T-cell (primary cell): Measurements from ENCODE around the gene ERVW-1. TPM values are rescaled to one million over a fixed set of nuclear protein-coding genes. Genes with fewer than 3 reads are reported as not detected.

Source experiments
- ATAC-seq, 4 experiments: fragments of 200-7000 bp in 3 of 4; fragments of 150-1000 bp in 1 of 4; cut with Tn5 transposase; replicated peaks in 1 of 4; 1 replicate in 3 of 4; 2 replicates in 1 of 4; pipeline ENCODE4 v1.10.0; 2021; ENCODE audit warnings: moderate library complexity in 3 of 4, mild to moderate bottlenecking in 2 of 4, moderate number of reproducible peaks in 1 of 4
- CTCF ChIA-PET, 2 donors: fragments of 300-600 bp; sonication (Branson Sonifier 250); formaldehyde crosslinking; loops; one replicate each; lab custom pipeline; 2022; ENCODE audit warnings: antibody characterized with exemption in 2 of 2; lab: Charles Lee
- POLR2A ChIA-PET, 2 donors: fragments of 300-600 bp; sonication (Branson Sonifier 250); formaldehyde crosslinking; loops; one replicate each; lab custom pipeline; 2022; ENCODE audit warnings: antibody characterized with exemption in 2 of 2; lab: Charles Lee
- DNase-seq, 35 experiments: peaks; one replicate each; pipeline versions ENCODE4 v3.0.0 to v3.0.0-alpha.2; 2013 to 2023
- H3K27ac ChIP-seq: one replicate; pipeline ENCODE4 v1.5.1; 2013; ENCODE audit warnings: low read length
- H3K27me3 ChIP-seq, 2 experiments: replicated peaks in 1 of 2; 1 replicate in 1 of 2; 2 replicates in 1 of 2; pipeline versions ENCODE4 v1.6.1 to v1.7.0; 2013; ENCODE audit warnings: low read length in 1 of 2, mixed read lengths in 1 of 2; ENCODE audit not compliant: control insufficient read depth in 2 of 2, insufficient read depth in 2 of 2; ENCODE audit errors: extremely low read depth in 1 of 2
- H3K36me3 ChIP-seq, 2 donors: 1 replicate in 1 of 2; 2 replicates in 1 of 2; pipeline versions ENCODE4 v1.6.1 to v1.7.0; 2013; ENCODE audit warnings: low read length in 1 of 2; ENCODE audit not compliant: control insufficient read depth in 2 of 2, insufficient read depth in 1 of 2; ENCODE audit errors: extremely low read depth in 1 of 2
- H3K4me1 ChIP-seq, 2 experiments: 1 replicate in 1 of 2; 2 replicates in 1 of 2; pipeline versions ENCODE4 v1.6.1 to v1.7.0; 2013; ENCODE audit warnings: low read length in 2 of 2, mixed read lengths in 1 of 2; ENCODE audit not compliant: insufficient read depth in 2 of 2, control insufficient read depth in 1 of 2; ENCODE audit errors: extremely low read depth in 1 of 2
- H3K4me3 ChIP-seq, 2 donors: 1 replicate in 1 of 2; 2 replicates in 1 of 2; pipeline versions ENCODE4 v1.5.1 to v1.7.0; 2013; ENCODE audit warnings: mild to moderate bottlenecking in 2 of 2, low read length in 1 of 2, moderate library complexity in 1 of 2; ENCODE audit not compliant: control insufficient read depth in 1 of 2; ENCODE audit errors: extremely low read depth in 1 of 2
- H3K9me3 ChIP-seq: 2 replicates; pipeline ENCODE4 v1.7.0; 2013
- H3K27ac Mint-ChIP-seq, 2 donors: one replicate each; pipeline ENCODE4 v1.8.0; 2020 to 2021; ENCODE audit warnings: mild to moderate bottlenecking in 2 of 2, mixed read lengths in 2 of 2
- H3K27me3 Mint-ChIP-seq, 2 donors: one replicate each; pipeline ENCODE4 v1.8.0; 2021 to 2022; ENCODE audit warnings: mixed read lengths in 2 of 2
- H3K36me3 Mint-ChIP-seq: one replicate; pipeline ENCODE4 v1.8.0; 2021; ENCODE audit warnings: mixed read lengths
- H3K4me1 Mint-ChIP-seq, 3 donors: one replicate each; pipeline ENCODE4 v1.8.0; 2020 to 2022; ENCODE audit warnings: mixed read lengths in 3 of 3, mild to moderate bottlenecking in 1 of 3
- H3K4me3 Mint-ChIP-seq, 3 donors: one replicate each; pipeline ENCODE4 v1.8.0; 2020 to 2022; ENCODE audit warnings: mild to moderate bottlenecking in 3 of 3, mixed read lengths in 3 of 3, moderate library complexity in 3 of 3
- H3K9me3 Mint-ChIP-seq, 3 donors: one replicate each; pipeline ENCODE4 v1.8.0; 2020 to 2022; ENCODE audit warnings: mixed read lengths in 3 of 3
- WGBS: methylation state at CpG from one replicate; pipeline ENCODE4 v1.1.5; 2013; ENCODE audit warnings: missing lambda C conversion rate; ENCODE audit not compliant: insufficient coverage; 5-methylcytosine and 5-hydroxymethylcytosine counted together
- total RNA-seq, 35 experiments: library from RNA in 6 of 35; stranded (reverse) in 6 of 35; fragments of 120-200 nt in 1 of 35; gene quantifications; one replicate each; pipeline versions ENCODE4 v1.2.1 to v1.2.4 and lab custom pipeline; 2013 to 2026

Gene ERVW-1
- total RNA-seq, 5 donors from 2014 or later (not counting 1 experiment from before 2014, with no cell fraction given) = 0.16 TPM; not detected in 4

DNA sequence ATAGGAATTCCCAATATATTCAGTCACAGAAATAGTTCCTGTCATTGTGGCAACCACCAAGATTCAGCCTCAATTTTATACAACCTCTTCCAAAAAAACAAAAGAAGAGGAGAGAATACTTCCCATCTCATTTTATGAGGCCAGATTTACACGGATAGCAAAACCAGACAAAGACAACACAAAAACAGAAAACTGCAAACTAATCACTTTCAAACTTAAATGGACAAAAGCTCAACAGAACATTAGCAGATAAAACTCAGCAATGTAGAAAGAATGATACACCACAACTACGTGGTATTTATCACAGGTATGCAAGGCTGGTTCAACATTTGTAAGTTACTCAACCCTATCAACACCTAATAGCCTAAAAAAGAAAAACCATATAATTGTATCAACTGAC lies 28.6 kb upstream of the ERVW-1 start:
- H3K4me3 ChIP-seq = no peak overlapping the region
- DNase-seq (no peak), ATAC-seq (no peak)
- Mint-ChIP-seq H3K4me3 (no peak overlapping the region), H3K36me3 (peaks cover 48% of the 10 kb centered on the region), H3K4me1 (peaks cover 0 to 6% (median 4%) of the 10 kb centered on the region in 3 donors), H3K27ac (no peak overlapping the region), H3K9me3 (no peaks in the 10 kb centered on the region), H3K27me3 (no peaks in the 10 kb centered on the region)
- no CpG with 5 or more reads among the region's 2 CpGs for WGBS
- H3K27ac ChIP-seq = no peak overlapping the region
- H3K9me3 ChIP-seq = no peaks in the 10 kb centered on the region
- H3K36me3 ChIP-seq = peaks cover 0 to 42% of the 10 kb centered on the region in 2 donors
- CTCF ChIA-PET = no interaction called here
- POLR2A ChIA-PET = no interaction called here
- H3K27me3 ChIP-seq = no peaks in the 10 kb centered on the region
- no peaks in the 10 kb centered on the region for H3K4me1 ChIP-seq

DNA sequence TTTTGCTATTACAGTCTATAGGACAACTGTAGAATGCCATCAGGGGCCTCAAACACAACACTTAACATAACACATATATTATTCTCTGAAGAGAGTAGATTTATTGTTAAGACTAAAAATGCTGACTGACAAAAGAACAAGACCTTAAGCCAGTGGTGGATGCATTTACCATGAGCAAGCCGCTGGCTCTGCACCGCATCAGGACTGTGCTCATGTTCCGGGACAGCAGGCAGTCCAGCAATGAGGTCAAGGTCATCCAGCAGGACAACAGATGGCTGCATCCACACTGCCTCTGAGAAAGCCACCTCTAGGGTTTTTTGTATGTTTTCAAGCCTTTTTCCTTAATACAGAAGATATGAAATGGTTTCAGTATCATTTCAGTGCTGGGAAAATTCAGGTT lies 26.8 kb upstream of the ERVW-1 start:
- Histone ChIP-seq H3K4me3 (no peak overlapping the region), H3K4me1 (no peaks in the 10 kb centered on the region), H3K27ac (no peak overlapping the region), H3K27me3 (no peaks in the 10 kb centered on the region), H3K9me3 (no peaks in the 10 kb centered on the region), H3K36me3 (peaks cover 5 to 56% of the 10 kb centered on the region in 2 donors)
- Mint-ChIP-seq H3K27ac (no peak overlapping the region), H3K27me3 (no peaks in the 10 kb centered on the region), H3K36me3 (peaks cover 57% of the 10 kb centered on the region), H3K4me3 (no peak overlapping the region), H3K4me1 (peaks cover 0 to 6% (median 4%) of the 10 kb centered on the region in 3 donors), H3K9me3 (no peaks in the 10 kb centered on the region)
- CTCF ChIA-PET = no interaction called here
- DNase-seq (no peak), ATAC-seq (no peak)
- WGBS = 100% methylated on average over 1 of the region's 3 CpGs
- POLR2A ChIA-PET = no interaction called here

DNA sequence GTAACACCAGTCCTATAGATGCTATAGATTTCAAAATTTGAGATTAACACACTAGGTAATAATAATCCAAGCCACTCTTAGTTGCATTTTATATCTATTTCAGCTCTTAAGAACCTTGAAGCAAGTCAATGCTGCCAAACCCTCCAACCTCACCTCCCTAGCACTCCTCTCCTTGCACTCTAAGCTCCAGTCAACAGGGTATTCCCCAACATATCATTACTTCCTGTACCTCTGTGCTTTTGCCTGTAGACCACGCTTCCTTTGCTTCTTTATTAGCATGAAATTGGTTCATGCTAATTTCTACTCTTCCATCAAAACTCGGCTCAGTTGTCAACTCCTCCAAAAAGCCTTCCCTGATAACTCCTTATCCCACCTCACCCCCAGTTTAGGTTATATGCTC lies 26.0 kb upstream of the ERVW-1 start:
- no peaks in the 10 kb centered on the region for H3K9me3 ChIP-seq
- CTCF ChIA-PET = no interaction called here
- no peaks in the 10 kb centered on the region for H3K4me1 ChIP-seq
- DNase-seq (no peak), ATAC-seq (no peak)
- POLR2A ChIA-PET = no interaction called here
- H3K27me3 ChIP-seq = no peaks in the 10 kb centered on the region
- Mint-ChIP-seq H3K27me3 (no peaks in the 10 kb centered on the region), H3K4me1 (peaks cover 0 to 6% (median 4%) of the 10 kb centered on the region in 3 donors), H3K4me3 (no peak overlapping the region), H3K27ac (no peak overlapping the region), H3K36me3 (peaks cover 58% of the 10 kb centered on the region), H3K9me3 (no peaks in the 10 kb centered on the region)
- H3K27ac ChIP-seq = no peak overlapping the region
- 89% methylated on average over 2 of the region's 2 CpGs for WGBS
- no peak overlapping the region for H3K4me3 ChIP-seq
- H3K36me3 ChIP-seq = peaks cover 5 to 64% of the 10 kb centered on the region in 2 donors

DNA sequence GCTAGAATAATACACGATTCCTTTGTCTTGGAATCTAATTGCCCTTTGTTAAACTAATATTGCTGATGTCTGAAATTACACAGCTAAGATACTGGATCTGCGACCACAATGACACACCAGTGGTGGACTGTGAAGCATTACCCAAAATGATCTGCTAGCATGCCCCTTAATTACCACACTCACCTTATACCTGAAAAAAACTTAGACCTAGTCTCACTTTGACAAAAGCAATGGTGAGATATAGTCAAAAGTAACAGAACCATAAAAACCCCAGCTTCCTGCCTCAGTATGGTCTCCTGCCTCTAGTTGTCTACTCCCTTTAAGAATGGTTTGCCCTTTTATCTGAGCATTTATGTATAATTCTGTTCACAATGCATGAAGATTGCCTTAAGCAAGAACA lies 20.8 kb upstream of the ERVW-1 start:
- WGBS = 40% methylated on average over 1 of the region's 2 CpGs
- DNase-seq = no peak
- H3K4me1 Mint-ChIP-seq = no peaks in the 10 kb centered on the region
- Histone ChIP-seq H3K27ac (no peak overlapping the region), H3K9me3 (no peaks in the 10 kb centered on the region), H3K27me3 (no peaks in the 10 kb centered on the region), H3K4me1 (no peaks in the 10 kb centered on the region), H3K36me3 (peaks cover 5 to 68% of the 10 kb centered on the region in 2 donors), H3K4me3 (no peak overlapping the region)
- CTCF ChIA-PET = interaction anchor here in 1 of 2 donors (0.7 kb wide), 1 partner anchor 550 kb away, joined by 7 read pairs; no protein-coding TSS in a partner anchor
- ATAC-seq = no peak
- POLR2A ChIA-PET = interaction anchor here in 1 of 2 donors (0.7 kb wide), 1 partner anchor 42 kb away, joined by 10 read pairs; no protein-coding TSS in a partner anchor
- no peak overlapping the region for H3K4me3 Mint-ChIP-seq
- peaks cover 45% of the 10 kb centered on the region for H3K36me3 Mint-ChIP-seq
- no peak overlapping the region for H3K27ac Mint-ChIP-seq
- H3K27me3 Mint-ChIP-seq = no peaks in the 10 kb centered on the region
- H3K9me3 Mint-ChIP-seq = no peaks in the 10 kb centered on the region

DNA sequence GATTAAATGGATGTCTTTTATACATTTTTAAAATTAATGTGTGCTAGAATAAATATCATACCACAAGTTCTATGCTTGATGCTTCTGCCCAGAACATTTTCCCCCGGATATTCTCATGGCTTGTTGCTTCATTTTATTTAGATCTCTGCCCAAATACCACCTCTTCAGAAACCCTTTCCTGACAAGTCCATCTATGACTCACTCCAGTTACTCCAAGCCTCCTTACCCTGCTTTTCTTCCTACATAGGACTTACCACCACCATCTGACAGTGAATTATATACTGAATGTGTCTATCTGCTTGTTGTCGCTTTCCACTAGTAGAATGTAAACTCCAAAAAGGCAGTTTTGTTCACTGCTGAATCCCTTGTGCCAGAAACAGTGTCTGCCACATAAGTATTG lies 19.1 kb upstream of the ERVW-1 start:
- H3K27ac ChIP-seq = no peak overlapping the region
- H3K36me3 Mint-ChIP-seq = peaks cover 48% of the 10 kb centered on the region
- ATAC-seq (no peak), DNase-seq (no peak)
- peaks cover 8 to 66% of the 10 kb centered on the region in 2 donors for H3K36me3 ChIP-seq
- H3K27me3 ChIP-seq = no peaks in the 10 kb centered on the region
- H3K9me3 ChIP-seq = no peaks in the 10 kb centered on the region
- POLR2A ChIA-PET = no interaction called here
- no peaks in the 10 kb centered on the region for H3K9me3 Mint-ChIP-seq
- CTCF ChIA-PET = no interaction called here
- no peak overlapping the region for H3K4me3 Mint-ChIP-seq
- no CpG with 5 or more reads among the region's 2 CpGs for WGBS
- H3K27me3 Mint-ChIP-seq = no peaks in the 10 kb centered on the region
- no peaks in the 10 kb centered on the region for H3K4me1 ChIP-seq
- H3K4me3 ChIP-seq = no peak overlapping the region
- H3K27ac Mint-ChIP-seq = no peak overlapping the region
- no peaks in the 10 kb centered on the region for H3K4me1 Mint-ChIP-seq

DNA sequence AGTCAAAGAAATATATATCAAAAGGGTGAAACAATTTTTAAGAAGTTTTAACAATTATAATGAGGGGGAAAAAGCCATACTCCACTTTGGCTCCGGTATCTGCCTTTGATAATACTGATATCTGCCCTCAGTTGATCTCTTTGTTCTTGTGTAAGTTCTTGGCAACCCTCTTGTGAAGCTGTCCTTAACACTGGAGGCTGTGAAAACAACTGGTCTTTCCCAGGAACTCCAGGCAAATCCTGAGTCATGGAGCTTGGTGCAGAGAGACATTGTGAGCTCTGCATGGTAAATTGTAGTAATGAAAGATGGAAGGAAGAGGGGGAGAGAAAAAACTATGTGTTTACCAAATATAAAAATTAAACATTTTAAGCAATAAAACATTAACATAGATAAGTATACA lies 11.9 kb upstream of the ERVW-1 start:
- H3K4me3 ChIP-seq = no peak overlapping the region
- WGBS = no CpG with 5 or more reads among the region's 1 CpG
- no peaks in the 10 kb centered on the region for H3K27me3 Mint-ChIP-seq
- H3K36me3 Mint-ChIP-seq = peaks cover 43% of the 10 kb centered on the region
- no peaks in the 10 kb centered on the region for H3K4me1 Mint-ChIP-seq
- no peaks in the 10 kb centered on the region for H3K9me3 Mint-ChIP-seq
- DNase-seq (no peak), ATAC-seq (no peak)
- ChIA-PET CTCF (interaction anchor here in 1 of 2 donors (0.5 to 1.1 kb wide), 2 partner anchors 31 to 622 kb away, joined by 4 to 9 read pairs; no protein-coding TSS in a partner anchor), POLR2A (no interaction called here)
- no peak overlapping the region for H3K4me3 Mint-ChIP-seq
- no peaks in the 10 kb centered on the region for H3K9me3 ChIP-seq
- peaks cover 7 to 56% of the 10 kb centered on the region in 2 donors for H3K36me3 ChIP-seq
- no peak overlapping the region for H3K27ac ChIP-seq
- H3K4me1 ChIP-seq = no peaks in the 10 kb centered on the region
- no peaks in the 10 kb centered on the region for H3K27me3 ChIP-seq
- H3K27ac Mint-ChIP-seq = peak overlapping the region in 1 of 2 donors; percentile 54

DNA sequence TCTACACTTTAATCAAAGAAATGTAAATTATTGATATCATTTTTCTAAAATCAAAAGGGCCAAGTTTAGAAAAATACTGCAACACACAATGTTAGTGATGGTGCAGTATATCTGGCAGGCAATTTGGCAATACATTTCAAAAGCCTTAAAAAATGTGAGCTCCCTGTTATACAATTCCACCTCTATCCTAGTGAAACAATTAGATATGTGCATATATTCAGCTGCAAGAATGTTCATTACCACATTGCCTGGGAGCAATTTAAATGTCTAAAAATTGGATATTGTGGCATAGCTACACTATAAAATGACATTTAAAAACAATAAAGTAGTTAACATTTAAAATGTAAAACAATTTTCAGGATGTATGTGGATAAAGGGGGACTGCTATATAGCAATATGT lies 10.1 kb upstream of the ERVW-1 start:
- Histone ChIP-seq H3K27me3 (no peaks in the 10 kb centered on the region), H3K9me3 (no peaks in the 10 kb centered on the region), H3K27ac (no peak overlapping the region), H3K4me3 (no peak overlapping the region), H3K36me3 (peaks cover 7 to 47% of the 10 kb centered on the region in 2 donors), H3K4me1 (no peaks in the 10 kb centered on the region)
- no peaks in the 10 kb centered on the region for H3K4me1 Mint-ChIP-seq
- no peaks in the 10 kb centered on the region for H3K9me3 Mint-ChIP-seq
- no peak overlapping the region for H3K4me3 Mint-ChIP-seq
- POLR2A ChIA-PET = interaction anchor here in 1 of 2 donors (0.9 kb wide), 1 partner anchor 43 kb away, joined by 3 read pairs; no protein-coding TSS in a partner anchor
- no peaks in the 10 kb centered on the region for H3K27me3 Mint-ChIP-seq
- no peak overlapping the region for H3K27ac Mint-ChIP-seq
- no peak for ATAC-seq
- no peak for DNase-seq
- peaks cover 33% of the 10 kb centered on the region for H3K36me3 Mint-ChIP-seq
- CTCF ChIA-PET = no interaction called here
